Lower leg skin (tissue), 4 donors: ENCODE results near the gene CDH15. TPM values are rescaled to one million over a fixed set of nuclear protein-coding genes. Genes with fewer than 3 reads are reported as not detected.

Source experiments
- DNase-seq, 2 donors: peaks; one replicate each; pipeline ENCODE4 v3.0.0-alpha.2; 2019; ENCODE audit warnings: low spot score in 2 of 2
- H3K4me3 ChIP-seq: fragments of 200-600 bp; sonication (generic); 2 replicates; pipeline ENCODE4 v1.5.1; 2017; ENCODE audit warnings: mild to moderate bottlenecking, low read depth; ENCODE audit not compliant: poor library complexity, severe bottlenecking
- POLR2A ChIP-seq, 2 donors: fragments of 450-650 bp; IDR thresholded peaks; one replicate each; pipeline ENCODE4 v1.6.1; 2016 to 2017; ENCODE audit warnings: antibody characterized with exemption in 2 of 2, mild to moderate bottlenecking in 1 of 2, moderate library complexity in 1 of 2
- WGBS, 2 donors: methylation state at CpG; one replicate each; pipeline ENCODE4 v1.1.5; 2018; 5-methylcytosine and 5-hydroxymethylcytosine counted together
- intact Hi-C: fragments of 100-400 bp; cut with DNase I; formaldehyde crosslinking; loops from one replicate; pipeline ENCODE4 v1.15.0; 2023; ENCODE audit warnings: low total_unique reads
- total RNA-seq, 4 donors: library from RNA; depleted of rRNA; stranded (reverse); fragments of >200 nt; gene quantifications; one replicate each; pipeline ENCODE4 v1.1.0, GENCODE V29; 2016
- TF ChIP-seq, protein P1 (sequence below), 3 donors: fragments of 450-650 bp; IDR thresholded peaks; one replicate each; pipeline ENCODE4 v1.5.1; 2016; ENCODE audit warnings: antibody characterized with exemption in 3 of 3, mild to moderate bottlenecking in 3 of 3, moderate library complexity in 2 of 3

The CDH15 gene
- total RNA-seq, 4 donors from 2014 or later = not detected

DNA sequence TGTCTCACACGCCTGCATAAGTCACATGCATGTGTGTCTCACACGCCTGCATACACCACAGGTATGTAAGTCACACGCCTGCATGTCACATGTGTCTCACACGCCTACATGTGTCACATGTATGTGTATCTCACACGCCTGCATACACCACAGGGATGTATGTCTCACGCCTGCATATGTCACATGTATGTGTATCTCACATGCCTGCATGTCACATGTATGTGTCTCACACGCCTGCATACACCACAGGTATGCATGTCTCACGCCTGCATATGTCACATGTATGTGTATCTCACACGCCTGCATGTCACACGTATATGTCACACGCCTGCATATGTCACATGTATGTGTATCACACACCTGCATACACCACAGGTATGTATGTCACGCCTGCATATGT is 13.8 kb upstream of the CDH15 start:
- H3K4me3 ChIP-seq = no peak overlapping the region
- intact Hi-C loops = no loop called here
- WGBS, 2 donors = 93 to 94% methylated on average over 12 of the region's 12 CpGs
- DNase-seq = no peak
- TF ChIP-seq POLR2A (IDR thresholded peaks at IDR 0.05) = no peak
- TF ChIP-seq, protein P1, sequence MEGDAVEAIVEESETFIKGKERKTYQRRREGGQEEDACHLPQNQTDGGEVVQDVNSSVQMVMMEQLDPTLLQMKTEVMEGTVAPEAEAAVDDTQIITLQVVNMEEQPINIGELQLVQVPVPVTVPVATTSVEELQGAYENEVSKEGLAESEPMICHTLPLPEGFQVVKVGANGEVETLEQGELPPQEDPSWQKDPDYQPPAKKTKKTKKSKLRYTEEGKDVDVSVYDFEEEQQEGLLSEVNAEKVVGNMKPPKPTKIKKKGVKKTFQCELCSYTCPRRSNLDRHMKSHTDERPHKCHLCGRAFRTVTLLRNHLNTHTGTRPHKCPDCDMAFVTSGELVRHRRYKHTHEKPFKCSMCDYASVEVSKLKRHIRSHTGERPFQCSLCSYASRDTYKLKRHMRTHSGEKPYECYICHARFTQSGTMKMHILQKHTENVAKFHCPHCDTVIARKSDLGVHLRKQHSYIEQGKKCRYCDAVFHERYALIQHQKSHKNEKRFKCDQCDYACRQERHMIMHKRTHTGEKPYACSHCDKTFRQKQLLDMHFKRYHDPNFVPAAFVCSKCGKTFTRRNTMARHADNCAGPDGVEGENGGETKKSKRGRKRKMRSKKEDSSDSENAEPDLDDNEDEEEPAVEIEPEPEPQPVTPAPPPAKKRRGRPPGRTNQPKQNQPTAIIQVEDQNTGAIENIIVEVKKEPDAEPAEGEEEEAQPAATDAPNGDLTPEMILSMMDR (IDR thresholded peaks at IDR 0.05) = no peak

DNA sequence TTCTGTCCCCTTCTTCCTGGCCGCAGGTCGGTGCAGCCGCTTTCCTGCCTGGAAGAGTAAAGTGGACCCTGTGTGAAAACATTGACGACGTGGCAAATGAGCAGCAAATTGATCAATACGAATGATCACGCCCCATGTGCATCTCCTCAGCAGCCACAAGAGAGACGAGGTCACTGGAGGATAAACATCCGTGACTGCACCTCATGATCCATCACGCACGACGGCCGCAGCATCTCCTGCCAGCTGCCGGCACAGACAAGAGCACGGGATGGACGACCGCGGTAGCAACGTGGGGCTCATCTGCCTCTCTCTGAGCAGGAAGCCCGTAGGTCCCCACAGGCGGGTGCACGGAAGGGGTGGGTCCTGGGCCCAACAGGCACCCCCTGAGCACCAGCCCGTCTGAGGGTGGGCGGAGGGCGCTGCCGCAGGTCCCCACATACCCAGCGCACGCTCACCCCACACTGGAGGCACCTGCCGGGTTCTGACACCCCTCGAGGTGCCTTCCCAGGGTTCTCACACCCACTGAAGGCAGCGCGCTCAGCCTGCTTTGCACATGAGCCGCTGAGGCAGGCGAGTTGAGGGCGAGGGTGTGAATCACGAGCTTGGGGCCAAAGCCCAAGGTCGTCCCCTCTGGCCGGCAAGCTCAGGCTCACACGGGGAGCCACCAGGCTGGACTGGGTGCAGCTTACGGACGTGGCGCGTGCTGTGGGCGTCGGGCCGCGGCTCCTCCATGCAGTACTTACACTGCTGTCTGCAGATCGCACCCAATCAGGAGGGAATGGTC is 12.3 kb upstream of the CDH15 start:
- DNase-seq = no peak
- H3K4me3 ChIP-seq = no peak overlapping the region
- 69% methylated on average over 33 to 45 of the region's 48 CpGs for WGBS, 2 donors
- TF ChIP-seq, protein P1 (IDR thresholded peaks at IDR 0.05) = no peak
- TF ChIP-seq POLR2A (IDR thresholded peaks at IDR 0.05) = no peak
- intact Hi-C loops = no loop called here

DNA sequence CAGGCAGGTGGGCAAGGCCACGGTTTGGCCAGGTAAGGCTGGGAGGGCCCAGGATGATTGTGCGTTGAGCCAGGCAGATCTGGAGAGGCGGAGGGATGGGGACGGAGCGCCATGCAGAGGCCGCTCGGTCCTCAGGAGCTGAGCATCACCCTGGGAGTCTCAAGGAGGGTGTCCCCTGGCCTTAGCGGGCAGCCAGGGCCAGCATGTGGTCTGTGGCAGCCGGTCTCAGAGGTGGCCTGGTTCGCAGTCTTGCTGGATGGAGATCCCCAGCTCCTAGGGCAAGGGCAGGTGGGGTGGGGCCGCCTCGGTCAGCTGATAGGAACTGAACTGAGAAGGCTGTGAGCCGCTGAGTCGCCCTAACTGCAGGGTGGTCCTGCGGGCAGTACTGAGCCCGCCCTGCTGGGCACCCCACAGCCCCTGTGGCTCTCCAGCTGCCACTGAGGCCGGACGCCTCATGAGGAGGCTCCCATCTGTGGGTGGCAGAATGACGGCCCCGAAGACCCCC is 11.6 kb upstream of the CDH15 start:
- WGBS, 2 donors = 88 to 92% methylated on average over 20 of the region's 20 CpGs
- no peak for DNase-seq
- H3K4me3 ChIP-seq = no peak overlapping the region
- TF ChIP-seq, protein P1 (IDR thresholded peaks at IDR 0.05) = no peak
- no peak for TF ChIP-seq POLR2A (IDR thresholded peaks at IDR 0.05)
- intact Hi-C loops = loop anchor here (10.0 kb wide), 1 partner anchor 345 kb away; the partner anchor contains the start of gene APRT

DNA sequence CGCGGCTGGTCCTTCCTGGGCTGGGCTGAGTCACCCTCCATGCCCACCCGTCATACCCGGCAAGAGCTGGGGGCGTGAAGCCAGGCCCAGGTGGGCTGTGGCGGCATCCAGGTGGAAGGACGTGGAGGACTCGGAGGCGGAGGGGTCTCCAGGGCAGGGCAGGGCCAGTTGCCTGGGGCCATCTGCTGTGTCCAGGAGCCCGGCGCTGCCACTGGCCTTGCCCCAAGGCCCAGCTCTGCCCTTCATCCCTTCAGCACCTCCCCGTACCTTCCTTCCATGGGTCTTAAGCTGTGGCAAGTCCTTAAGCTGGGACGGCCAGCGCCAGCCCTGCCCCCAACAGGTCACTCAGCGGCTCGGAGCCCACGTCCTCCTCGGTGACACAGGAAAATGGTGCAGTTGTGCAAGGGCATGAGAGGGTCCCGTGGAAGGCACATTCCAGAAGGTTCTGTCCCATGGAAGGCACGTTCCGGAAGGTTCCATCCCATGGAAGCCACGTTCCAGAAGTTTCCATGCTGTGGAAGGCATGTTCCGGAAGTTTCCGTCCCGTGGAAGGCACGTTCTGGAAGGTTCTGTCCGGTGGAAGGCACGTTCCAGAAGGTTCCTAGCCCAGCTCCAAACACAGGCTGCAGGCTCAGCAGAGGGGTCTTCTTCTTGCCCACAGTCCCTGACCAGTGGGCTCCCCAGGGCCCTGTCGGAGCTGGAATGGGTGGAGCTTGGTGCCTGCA is 10.4 kb upstream of the CDH15 start:
- 81 to 88% methylated on average over 27 of the region's 29 CpGs for WGBS, 2 donors
- intact Hi-C loops = loop anchor here (10.0 kb wide), 1 partner anchor 346 kb away; the partner anchor contains the start of gene APRT
- no peak for TF ChIP-seq POLR2A (IDR thresholded peaks at IDR 0.05)
- TF ChIP-seq, protein P1 (IDR thresholded peaks at IDR 0.05) = no peak
- no peak for DNase-seq
- H3K4me3 ChIP-seq = no peak overlapping the region

DNA sequence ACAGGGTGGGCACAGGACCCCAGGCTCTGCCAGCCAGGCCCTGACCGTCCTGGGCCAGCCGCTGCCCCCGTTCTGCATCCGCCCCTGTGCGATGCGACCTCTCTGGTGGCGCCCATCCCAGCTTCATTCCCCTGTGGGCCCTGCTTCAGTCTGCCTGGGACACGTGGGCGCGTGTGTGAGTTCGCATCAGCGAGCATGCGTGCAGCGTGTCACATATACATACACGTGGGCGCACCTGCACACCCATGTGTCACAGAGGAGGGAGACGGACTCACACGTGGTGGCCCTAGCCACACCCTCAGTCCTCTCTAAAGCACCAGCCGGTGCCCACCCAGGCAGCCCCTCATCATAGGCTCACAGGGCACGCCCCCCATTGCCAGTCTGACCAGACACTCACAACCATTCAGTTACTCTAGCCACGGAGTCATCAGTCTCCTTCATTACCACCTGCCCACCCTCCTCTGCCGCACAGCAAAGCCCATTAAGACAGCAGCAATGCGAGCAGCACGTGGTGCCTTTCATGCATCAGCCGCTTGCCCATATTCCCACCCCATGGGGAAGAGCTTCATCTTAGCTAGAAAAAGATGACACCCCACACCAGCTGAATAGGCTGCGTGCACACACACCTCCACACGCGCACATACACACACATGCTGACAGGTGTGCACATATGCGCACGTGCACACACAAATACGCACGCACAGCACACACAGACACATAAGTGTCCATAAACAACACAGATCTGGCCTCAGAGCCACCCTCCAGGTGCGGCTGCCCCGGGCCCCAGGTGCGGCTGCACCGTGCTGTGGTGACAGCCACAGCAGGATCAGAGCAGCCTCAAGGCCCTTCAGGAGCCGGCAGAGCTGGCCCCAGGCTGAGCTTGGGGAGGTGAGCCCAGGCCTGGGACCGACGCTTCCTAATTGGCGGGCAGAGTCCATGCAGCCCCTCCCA is 9.5 kb upstream of the CDH15 start:
- WGBS, 2 donors = 82 to 83% methylated on average over 37 of the region's 40 CpGs
- H3K4me3 ChIP-seq = no peak overlapping the region
- DNase-seq = no peak
- intact Hi-C loops = loop anchor here (10.0 kb wide), 1 partner anchor 347 kb away; the partner anchor contains the start of gene APRT
- TF ChIP-seq, protein P1 (IDR thresholded peaks at IDR 0.05) = no peak
- TF ChIP-seq POLR2A (IDR thresholded peaks at IDR 0.05) = no peak
